Measurements from ENCODE around the gene EPOP.

DNA sequence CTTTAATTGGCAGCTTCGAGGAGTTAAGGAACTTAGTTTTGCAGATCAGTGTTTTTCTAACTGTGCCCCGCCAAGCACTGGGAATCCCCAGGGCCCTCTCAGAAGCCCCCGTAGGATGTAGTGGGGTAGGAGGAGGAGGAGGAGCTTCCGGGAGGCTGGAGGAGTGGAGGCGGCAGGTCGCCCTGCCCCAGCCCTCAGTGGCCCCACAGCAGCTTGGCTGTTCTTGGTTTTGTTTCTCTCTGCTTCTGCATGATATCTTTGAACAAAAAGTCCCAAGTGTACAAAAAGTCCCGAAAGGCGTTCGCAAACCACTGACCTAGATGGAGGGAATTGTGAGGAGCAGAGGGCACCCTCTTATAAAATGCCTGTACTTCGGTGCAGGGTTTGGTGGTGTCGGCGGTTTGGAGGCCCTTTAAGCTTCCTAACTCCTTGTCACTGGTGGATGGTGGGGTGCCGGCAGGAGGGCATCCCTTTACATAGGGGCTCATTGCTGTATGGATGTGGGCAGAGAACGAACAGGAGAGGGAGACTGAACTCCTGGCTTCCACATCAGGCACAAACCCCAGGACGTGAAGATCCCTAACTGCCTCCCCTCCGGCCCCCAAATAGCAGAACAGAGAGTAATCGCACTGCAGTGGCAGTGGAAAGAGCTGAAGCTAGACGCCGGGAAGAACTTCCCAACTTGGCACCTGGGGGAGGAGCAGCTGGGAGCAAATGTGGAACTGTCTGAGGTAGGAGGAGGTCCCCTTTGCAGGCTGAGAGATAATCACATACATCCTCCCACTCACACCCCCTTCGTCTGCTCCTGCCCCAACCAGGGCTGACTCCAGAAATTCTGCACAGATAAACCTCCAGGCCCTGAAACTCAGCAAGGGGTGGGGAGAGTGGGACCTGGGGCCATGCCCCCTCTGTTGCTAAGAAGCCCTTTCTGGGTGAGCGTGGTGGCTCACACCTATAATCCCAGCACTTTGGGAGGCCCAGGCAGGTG lies 20.1 kb downstream of the EPOP start:
- TF ChIP-seq, protein P1, sequence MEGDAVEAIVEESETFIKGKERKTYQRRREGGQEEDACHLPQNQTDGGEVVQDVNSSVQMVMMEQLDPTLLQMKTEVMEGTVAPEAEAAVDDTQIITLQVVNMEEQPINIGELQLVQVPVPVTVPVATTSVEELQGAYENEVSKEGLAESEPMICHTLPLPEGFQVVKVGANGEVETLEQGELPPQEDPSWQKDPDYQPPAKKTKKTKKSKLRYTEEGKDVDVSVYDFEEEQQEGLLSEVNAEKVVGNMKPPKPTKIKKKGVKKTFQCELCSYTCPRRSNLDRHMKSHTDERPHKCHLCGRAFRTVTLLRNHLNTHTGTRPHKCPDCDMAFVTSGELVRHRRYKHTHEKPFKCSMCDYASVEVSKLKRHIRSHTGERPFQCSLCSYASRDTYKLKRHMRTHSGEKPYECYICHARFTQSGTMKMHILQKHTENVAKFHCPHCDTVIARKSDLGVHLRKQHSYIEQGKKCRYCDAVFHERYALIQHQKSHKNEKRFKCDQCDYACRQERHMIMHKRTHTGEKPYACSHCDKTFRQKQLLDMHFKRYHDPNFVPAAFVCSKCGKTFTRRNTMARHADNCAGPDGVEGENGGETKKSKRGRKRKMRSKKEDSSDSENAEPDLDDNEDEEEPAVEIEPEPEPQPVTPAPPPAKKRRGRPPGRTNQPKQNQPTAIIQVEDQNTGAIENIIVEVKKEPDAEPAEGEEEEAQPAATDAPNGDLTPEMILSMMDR (IDR thresholded peaks at IDR 0.05; ENCODE audit: low read depth, low read length, poor library complexity, severe bottlenecking): no peak
- TF ChIP-seq EZH2phosphoT487 (IDR thresholded peaks at IDR 0.05; ENCODE audit: borderline replicate concordance, low read length): no peak
